Neural cell (in vitro differentiated cells): ENCODE results near the gene CLCN5. TPM values are rescaled to one million over a fixed set of nuclear protein-coding genes. Genes with fewer than 3 reads are reported as not detected.
A peak's percentile ranks its signal among the peaks of the same experiment; 100 is the strongest.

Experiments used
- H2AFZ ChIP-seq: fragments of 200-600, 300-800 bp; sonication (generic), shearing (Covaris generic); 2 replicates; pipeline ENCODE4 v1.6.0; 2014; ENCODE audit warnings: low read depth, mild to moderate bottlenecking, antibody characterized with exemption, low read length, moderate library complexity
- H3F3A ChIP-seq: fragments of 200-600 bp; shearing (Covaris generic); 2 replicates; pipeline ENCODE4 v1.6.1; 2016; ENCODE audit warnings: mild to moderate bottlenecking, moderate library complexity, mixed read lengths, antibody characterized with exemption, low read length; ENCODE audit not compliant: insufficient read depth, poor library complexity, severe bottlenecking
- H3K27ac ChIP-seq: fragments of 200-600, 300-800 bp; sonication (generic), shearing (Covaris generic); 2 replicates; pipeline ENCODE4 v1.5.1; 2014; ENCODE audit warnings: mild to moderate bottlenecking, low read length, moderate library complexity
- H3K27me3 ChIP-seq: fragments of 300-800, 200-600 bp; sonication (generic), shearing (Covaris generic); 2 replicates; pipeline ENCODE4 v1.6.0; 2014; ENCODE audit warnings: mild to moderate bottlenecking, low read depth, low read length, moderate library complexity; ENCODE audit not compliant: insufficient read depth
- H3K36me3 ChIP-seq: fragments of 300-800, 200-600 bp; sonication (generic), shearing (Covaris generic); 2 replicates; pipeline ENCODE4 v1.5.1; 2014; ENCODE audit warnings: mild to moderate bottlenecking, antibody characterized with exemption, low read length, moderate library complexity; ENCODE audit not compliant: insufficient read depth
- H3K4me2 ChIP-seq: fragments of 300-800, 200-600 bp; sonication (generic), shearing (Covaris generic); 2 replicates; pipeline ENCODE4 v1.6.0; 2014; ENCODE audit warnings: mild to moderate bottlenecking, low read length
- H3K4me3 ChIP-seq: fragments of 300-800, 200-600 bp; sonication (generic), shearing (Covaris generic); 2 replicates; pipeline ENCODE4 v1.5.1; 2014; ENCODE audit warnings: mild to moderate bottlenecking, low read length, moderate library complexity
- H3K79me2 ChIP-seq: fragments of 200-600 bp; shearing (Covaris generic); replicated peaks from 2 replicates; pipeline ENCODE4 v1.6.0; 2014; ENCODE audit warnings: mild to moderate bottlenecking, low read length, moderate library complexity; ENCODE audit not compliant: insufficient read depth
- H3K9ac ChIP-seq: fragments of 300-800, 200-600 bp; sonication (generic), shearing (Covaris generic); 2 replicates; pipeline ENCODE4 v1.6.1; 2016; ENCODE audit warnings: mild to moderate bottlenecking, low read length, mixed read lengths
- H3K9me2 ChIP-seq: fragments of 200-600 bp; shearing (Covaris generic); 2 replicates; pipeline ENCODE4 v1.6.1; 2016; ENCODE audit warnings: mild to moderate bottlenecking, low read length, mixed read lengths; ENCODE audit not compliant: insufficient read depth
- H3K9me3 ChIP-seq: fragments of 200-600, 300-800 bp; sonication (generic), shearing (Covaris generic); 2 replicates; pipeline ENCODE4 v1.6.1; 2016; ENCODE audit warnings: mild to moderate bottlenecking, mixed run types, low read length, moderate library complexity, mixed read lengths
- H4K20me1 ChIP-seq: fragments of 200-600 bp; shearing (Covaris generic); 2 replicates; pipeline ENCODE4 v1.6.1; 2016; ENCODE audit warnings: mild to moderate bottlenecking, mixed run types; ENCODE audit not compliant: insufficient read depth
- EP300 ChIP-seq: fragments of 450-650 bp; conservative IDR thresholded peaks from 2 replicates; pipeline ENCODE4 v1.6.1; 2014; ENCODE audit warnings: antibody characterized with exemption, mild to moderate bottlenecking, moderate library complexity; ENCODE audit not compliant: poor library complexity, severe bottlenecking
- EZH2 ChIP-seq: fragments of 200-600, 300-800 bp; shearing (Covaris generic), sonication (generic); IDR thresholded peaks from 2 replicates; pipeline ENCODE4 v1.6.1; 2014; ENCODE audit warnings: antibody characterized with exemption, low read length, borderline replicate concordance, mild to moderate bottlenecking; ENCODE audit not compliant: insufficient read depth, poor library complexity, severe bottlenecking
- MXI1 ChIP-seq: fragments of 450-650 bp; conservative IDR thresholded peaks from 2 replicates; pipeline ENCODE4 v1.6.1; 2014; ENCODE audit warnings: antibody characterized with exemption, mild to moderate bottlenecking; ENCODE audit not compliant: poor library complexity, severe bottlenecking
- POLR2AphosphoS5 ChIP-seq: IDR thresholded peaks from 2 replicates; pipeline ENCODE4 v1.6.1; 2012
- RAD21 ChIP-seq: fragments of 450-650 bp; conservative IDR thresholded peaks from 2 replicates; pipeline ENCODE4 v1.6.1; 2014; ENCODE audit warnings: antibody characterized with exemption, mild to moderate bottlenecking, moderate library complexity
- SMC3 ChIP-seq: fragments of 450-650 bp; conservative IDR thresholded peaks from 2 replicates; pipeline ENCODE4 v1.6.1; 2014; ENCODE audit warnings: antibody characterized with exemption, mild to moderate bottlenecking, moderate library complexity; ENCODE audit not compliant: poor library complexity
- TAF1 ChIP-seq: IDR thresholded peaks from 2 replicates; pipeline ENCODE4 v1.6.1; 2012; ENCODE audit warnings: low read depth
- polyA plus RNA-seq: library from polyadenylated mRNA; depleted of rRNA; stranded (reverse); fragments of >200 nt; gene quantifications from 2 replicates; pipeline ENCODE4 v1.2.3, GENCODE V29; 2014
- TF ChIP-seq, protein P1 (sequence below): fragments of 450-650 bp; IDR thresholded peaks from 2 replicates; pipeline ENCODE4 v1.5.1; 2014; ENCODE audit warnings: antibody characterized with exemption, mild to moderate bottlenecking, moderate library complexity; ENCODE audit not compliant: poor library complexity, severe bottlenecking
- TF ChIP-seq, protein P2 (sequence below): IDR thresholded peaks from 2 replicates; pipeline ENCODE4 v1.6.1; 2012; ENCODE audit warnings: borderline replicate concordance

Gene CLCN5
- polyA plus RNA-seq, 1 donor from 2014 or later, result 13.1 TPM

DNA sequence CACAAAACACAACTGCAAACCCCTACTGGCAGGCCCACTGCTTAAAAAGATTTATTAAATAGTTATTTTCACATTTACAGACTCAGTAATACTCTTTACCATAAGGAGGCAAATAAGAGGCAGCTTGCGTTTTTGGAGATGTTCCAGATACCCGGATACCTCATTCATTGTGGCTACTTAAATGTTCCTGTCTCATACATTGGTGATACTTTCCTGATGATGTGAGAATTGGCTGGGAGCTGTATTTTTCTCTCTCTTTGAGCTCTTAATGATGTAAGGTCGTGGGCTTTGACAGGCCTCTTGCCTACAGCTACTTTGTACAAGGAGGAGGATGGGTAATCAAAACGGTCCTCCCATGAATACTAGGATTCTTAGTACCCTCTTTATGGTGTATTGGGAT, 176.9 kb downstream of the CLCN5 start:
- Histone ChIP-seq H3F3A (no peaks in the 10 kb centered on the region), H3K36me3 (no peaks in the 10 kb centered on the region), H3K4me3 (no peak overlapping the region), H3K79me2 (no peaks in the 10 kb centered on the region), H2AFZ (no peak overlapping the region), H3K27ac (no peak overlapping the region), H3K9me3 (no peaks in the 10 kb centered on the region), H3K4me2 (no peak overlapping the region), H3K9me2 (no peaks in the 10 kb centered on the region), H3K27me3 (no peaks in the 10 kb centered on the region), H3K9ac (no peak overlapping the region), H4K20me1 (no peaks in the 10 kb centered on the region)
- no peak for TF ChIP-seq RAD21

DNA sequence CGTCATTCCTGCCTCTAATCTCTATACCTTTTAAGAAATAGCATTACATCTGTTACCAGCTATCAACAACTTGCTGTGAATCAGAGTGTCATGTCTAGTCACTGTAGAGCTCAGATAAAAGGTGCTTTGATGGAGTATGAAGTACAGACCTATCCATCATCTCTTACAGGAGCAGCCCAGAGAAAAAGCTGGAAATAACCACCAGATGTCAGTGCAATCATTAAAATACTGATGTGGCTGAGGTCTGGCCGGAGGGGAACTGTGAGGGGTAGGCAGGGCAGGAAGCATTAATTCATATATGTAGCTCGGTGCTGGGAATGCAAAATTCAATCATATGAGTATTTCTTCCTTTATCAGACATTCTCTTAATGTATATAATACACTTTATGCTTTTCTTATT, 177.8 kb downstream of the CLCN5 start:
- H4K20me1 ChIP-seq, result no peaks in the 10 kb centered on the region
- H3K27me3 ChIP-seq, result no peaks in the 10 kb centered on the region
- no peaks in the 10 kb centered on the region for H3F3A ChIP-seq
- no peaks in the 10 kb centered on the region for H3K9me3 ChIP-seq
- H2AFZ ChIP-seq, result no peak overlapping the region
- no peaks in the 10 kb centered on the region for H3K9me2 ChIP-seq
- no peaks in the 10 kb centered on the region for H3K36me3 ChIP-seq
- H3K4me2 ChIP-seq, result no peak overlapping the region
- H3K79me2 ChIP-seq, result no peaks in the 10 kb centered on the region
- TF ChIP-seq, protein P1, sequence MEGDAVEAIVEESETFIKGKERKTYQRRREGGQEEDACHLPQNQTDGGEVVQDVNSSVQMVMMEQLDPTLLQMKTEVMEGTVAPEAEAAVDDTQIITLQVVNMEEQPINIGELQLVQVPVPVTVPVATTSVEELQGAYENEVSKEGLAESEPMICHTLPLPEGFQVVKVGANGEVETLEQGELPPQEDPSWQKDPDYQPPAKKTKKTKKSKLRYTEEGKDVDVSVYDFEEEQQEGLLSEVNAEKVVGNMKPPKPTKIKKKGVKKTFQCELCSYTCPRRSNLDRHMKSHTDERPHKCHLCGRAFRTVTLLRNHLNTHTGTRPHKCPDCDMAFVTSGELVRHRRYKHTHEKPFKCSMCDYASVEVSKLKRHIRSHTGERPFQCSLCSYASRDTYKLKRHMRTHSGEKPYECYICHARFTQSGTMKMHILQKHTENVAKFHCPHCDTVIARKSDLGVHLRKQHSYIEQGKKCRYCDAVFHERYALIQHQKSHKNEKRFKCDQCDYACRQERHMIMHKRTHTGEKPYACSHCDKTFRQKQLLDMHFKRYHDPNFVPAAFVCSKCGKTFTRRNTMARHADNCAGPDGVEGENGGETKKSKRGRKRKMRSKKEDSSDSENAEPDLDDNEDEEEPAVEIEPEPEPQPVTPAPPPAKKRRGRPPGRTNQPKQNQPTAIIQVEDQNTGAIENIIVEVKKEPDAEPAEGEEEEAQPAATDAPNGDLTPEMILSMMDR, result peak; percentile 77
- TF ChIP-seq MXI1 (no peak), RAD21 (peak; percentile 83), POLR2AphosphoS5 (no peak), EZH2 (no peak), SMC3 (peak; percentile 87), EP300 (no peak), TAF1 (no peak)
- TF ChIP-seq, protein P2, sequence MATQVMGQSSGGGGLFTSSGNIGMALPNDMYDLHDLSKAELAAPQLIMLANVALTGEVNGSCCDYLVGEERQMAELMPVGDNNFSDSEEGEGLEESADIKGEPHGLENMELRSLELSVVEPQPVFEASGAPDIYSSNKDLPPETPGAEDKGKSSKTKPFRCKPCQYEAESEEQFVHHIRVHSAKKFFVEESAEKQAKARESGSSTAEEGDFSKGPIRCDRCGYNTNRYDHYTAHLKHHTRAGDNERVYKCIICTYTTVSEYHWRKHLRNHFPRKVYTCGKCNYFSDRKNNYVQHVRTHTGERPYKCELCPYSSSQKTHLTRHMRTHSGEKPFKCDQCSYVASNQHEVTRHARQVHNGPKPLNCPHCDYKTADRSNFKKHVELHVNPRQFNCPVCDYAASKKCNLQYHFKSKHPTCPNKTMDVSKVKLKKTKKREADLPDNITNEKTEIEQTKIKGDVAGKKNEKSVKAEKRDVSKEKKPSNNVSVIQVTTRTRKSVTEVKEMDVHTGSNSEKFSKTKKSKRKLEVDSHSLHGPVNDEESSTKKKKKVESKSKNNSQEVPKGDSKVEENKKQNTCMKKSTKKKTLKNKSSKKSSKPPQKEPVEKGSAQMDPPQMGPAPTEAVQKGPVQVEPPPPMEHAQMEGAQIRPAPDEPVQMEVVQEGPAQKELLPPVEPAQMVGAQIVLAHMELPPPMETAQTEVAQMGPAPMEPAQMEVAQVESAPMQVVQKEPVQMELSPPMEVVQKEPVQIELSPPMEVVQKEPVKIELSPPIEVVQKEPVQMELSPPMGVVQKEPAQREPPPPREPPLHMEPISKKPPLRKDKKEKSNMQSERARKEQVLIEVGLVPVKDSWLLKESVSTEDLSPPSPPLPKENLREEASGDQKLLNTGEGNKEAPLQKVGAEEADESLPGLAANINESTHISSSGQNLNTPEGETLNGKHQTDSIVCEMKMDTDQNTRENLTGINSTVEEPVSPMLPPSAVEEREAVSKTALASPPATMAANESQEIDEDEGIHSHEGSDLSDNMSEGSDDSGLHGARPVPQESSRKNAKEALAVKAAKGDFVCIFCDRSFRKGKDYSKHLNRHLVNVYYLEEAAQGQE, result no peak
- H3K4me3 ChIP-seq, result no peak overlapping the region
- H3K9ac ChIP-seq, result no peak overlapping the region
- H3K27ac ChIP-seq, result no peak overlapping the region

DNA sequence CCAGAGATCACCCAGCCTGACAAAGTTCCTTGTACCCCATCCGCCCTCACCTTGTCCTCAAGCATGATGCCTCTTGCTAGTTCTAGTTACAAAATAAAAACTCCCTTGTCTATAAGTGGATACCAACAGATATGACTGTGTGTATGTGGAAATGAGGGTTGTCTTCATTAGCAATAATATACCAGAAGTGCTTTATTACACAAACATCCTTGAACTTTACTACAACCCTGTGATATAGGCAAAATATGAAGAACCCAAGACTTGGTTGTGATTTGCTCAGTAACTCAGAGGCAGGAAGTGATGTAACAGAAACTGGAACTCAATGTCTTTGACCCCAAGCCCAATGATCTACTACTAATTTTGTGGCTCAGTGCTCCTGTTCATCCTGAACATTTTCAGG, 180.8 kb downstream of the CLCN5 start:
- H3K4me3 ChIP-seq, result no peak overlapping the region
- no peak overlapping the region for H3K27ac ChIP-seq
- no peaks in the 10 kb centered on the region for H3K27me3 ChIP-seq
- H2AFZ ChIP-seq, result no peak overlapping the region
- no peaks in the 10 kb centered on the region for H3K9me3 ChIP-seq
- no peak overlapping the region for H3K4me2 ChIP-seq
- no peaks in the 10 kb centered on the region for H4K20me1 ChIP-seq
- no peak overlapping the region for H3K9ac ChIP-seq
- no peaks in the 10 kb centered on the region for H3K79me2 ChIP-seq
- TF ChIP-seq POLR2AphosphoS5, result no peak
- no peak for TF ChIP-seq SMC3
- TF ChIP-seq EZH2, result no peak
- no peak for TF ChIP-seq MXI1
- TF ChIP-seq TAF1, result no peak
- no peak for TF ChIP-seq RAD21
- no peak for TF ChIP-seq EP300
- no peaks in the 10 kb centered on the region for H3K9me2 ChIP-seq
- no peaks in the 10 kb centered on the region for H3F3A ChIP-seq
- no peaks in the 10 kb centered on the region for H3K36me3 ChIP-seq
